ENCODE results near the gene EPHA2.
A peak's percentile ranks its signal among the peaks of the same experiment; 100 is the strongest.
"Not testable (repeated sequence)": the region's sequence is repeated elsewhere in the genome, so short reads cannot be mapped to it uniquely, and the experiment has no call there.

The EPHA2 gene

DNA sequence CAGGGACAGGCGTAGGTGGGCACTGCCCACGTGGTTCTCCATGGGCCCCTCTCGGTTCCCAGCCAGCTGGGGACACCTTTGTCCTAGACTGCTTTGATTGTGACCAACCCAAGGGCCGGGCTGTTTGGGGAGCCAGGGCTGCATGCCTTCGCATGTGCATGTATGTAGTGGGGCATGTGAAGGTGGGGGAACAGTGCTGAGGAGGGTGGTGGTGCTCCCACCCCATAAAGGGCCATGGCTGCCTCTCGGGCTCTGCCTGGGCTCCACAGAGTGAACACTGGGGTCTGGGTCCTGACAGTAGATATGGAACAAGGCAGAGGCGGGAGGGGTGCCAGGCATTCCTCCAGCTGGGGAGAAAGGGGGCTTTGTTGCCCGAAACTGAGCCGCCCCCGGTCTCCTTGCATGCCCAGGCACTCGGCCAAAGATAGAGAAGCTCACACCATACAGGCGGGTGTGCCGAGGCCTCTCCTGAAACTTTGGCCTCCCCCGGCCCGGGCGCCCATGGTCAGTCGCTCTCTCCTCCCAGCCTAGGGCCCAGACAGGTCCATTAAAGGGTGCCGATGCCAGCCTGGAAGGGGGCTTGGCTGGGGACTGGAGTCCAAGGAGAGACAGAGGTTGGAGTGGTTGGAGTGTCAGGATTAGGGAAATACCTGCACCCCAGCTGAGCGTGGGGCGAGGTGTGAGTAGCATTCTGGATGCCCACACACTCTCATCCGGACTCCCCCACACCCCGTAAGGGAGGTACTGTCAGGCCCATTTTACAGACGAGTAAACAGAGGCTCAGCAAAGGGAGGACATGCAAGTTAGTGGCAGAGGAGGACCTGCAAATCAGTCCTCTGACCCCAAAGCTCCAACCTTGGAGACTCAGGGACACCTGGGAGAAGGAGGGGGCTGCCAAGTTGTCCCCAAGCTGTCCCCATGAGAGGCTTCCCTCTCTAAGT, 41.1 kb downstream of the EPHA2 start:
- Histone ChIP-seq H3K27ac (ENCODE audit: low read depth, low read length) (peak overlapping the region; percentile 91), H3K4me3 (ENCODE audit: low read depth, low read length) (0 out of 2 replicates have a peak overlapping the region, but pooled peaks have one; percentile 15), H3K4me1 (ENCODE audit: control insufficient read depth, insufficient read depth, low read length) (peaks cover 68% of the 10 kb centered on the region), H3K9me3 (ENCODE audit: control insufficient read depth, insufficient read depth, low read depth, low read length) (no peaks in the 10 kb centered on the region), H3K36me3 (ENCODE audit: control insufficient read depth, insufficient read depth, low read length) (no peaks in the 10 kb centered on the region), H3K9ac (ENCODE audit: low read length) (peak overlapping the region; percentile 78), H3K27me3 (ENCODE audit: control insufficient read depth, insufficient read depth, low read length) (no peaks in the 10 kb centered on the region)

- Histone ChIP-seq H3K9ac (ENCODE audit: low read length) (peak overlapping the region; percentile 24), H3K27me3 (ENCODE audit: control insufficient read depth, insufficient read depth, low read length) (no peaks in the 10 kb centered on the region), H3K9me3 (ENCODE audit: control insufficient read depth, insufficient read depth, low read depth, low read length) (peaks cover 7% of the 10 kb centered on the region), H3K27ac (ENCODE audit: low read depth, low read length) (no peak overlapping the region), H3K4me3 (ENCODE audit: low read depth, low read length) (no peak overlapping the region), H3K4me1 (ENCODE audit: control insufficient read depth, insufficient read depth, low read length) (peaks cover 52% of the 10 kb centered on the region), H3K36me3 (ENCODE audit: control insufficient read depth, insufficient read depth, low read length) (no peaks in the 10 kb centered on the region)
Observed at GRCh38 chr1:16112596-16113555, 43.0 kb downstream of the EPHA2 start.

- Histone ChIP-seq H3K4me3 (ENCODE audit: low read depth, low read length) (no peak overlapping the region), H3K9ac (ENCODE audit: low read length) (no peak overlapping the region), H3K27ac (ENCODE audit: low read depth, low read length) (no peak overlapping the region), H3K9me3 (ENCODE audit: control insufficient read depth, insufficient read depth, low read depth, low read length) (peaks cover 13% of the 10 kb centered on the region), H3K36me3 (ENCODE audit: control insufficient read depth, insufficient read depth, low read length) (no peaks in the 10 kb centered on the region), H3K27me3 (ENCODE audit: control insufficient read depth, insufficient read depth, low read length) (no peaks in the 10 kb centered on the region), H3K4me1 (ENCODE audit: control insufficient read depth, insufficient read depth, low read length) (peaks cover 44% of the 10 kb centered on the region)
Observed at GRCh38 chr1:16111771-16112595, 43.9 kb downstream of the EPHA2 start.

DNA sequence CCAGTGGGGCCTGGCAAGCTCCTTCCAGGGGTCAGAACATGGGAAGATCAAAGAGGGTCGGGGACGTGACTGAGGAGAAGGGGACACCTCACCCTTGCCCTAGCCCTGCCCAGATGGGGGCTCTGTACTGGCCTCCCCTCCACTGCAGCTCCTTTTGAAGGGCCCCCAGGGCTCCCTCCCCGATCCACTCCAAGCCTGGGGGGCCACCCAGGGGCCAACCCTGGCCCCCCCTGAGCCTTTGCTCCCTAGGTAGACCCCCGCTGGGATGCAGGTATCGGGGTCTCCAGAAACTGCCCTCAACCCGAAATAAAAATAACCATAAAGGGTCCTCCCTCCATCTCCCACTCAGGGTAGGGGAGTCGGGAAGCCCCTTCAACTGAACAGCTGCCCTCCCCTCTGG, 45.0 kb downstream of the EPHA2 start:
- Histone ChIP-seq H3K4me1 (ENCODE audit: control insufficient read depth, insufficient read depth, low read length) (peaks cover 34% of the 10 kb centered on the region), H3K27me3 (ENCODE audit: control insufficient read depth, insufficient read depth, low read length) (no peaks in the 10 kb centered on the region), H3K36me3 (ENCODE audit: control insufficient read depth, insufficient read depth, low read length) (no peaks in the 10 kb centered on the region), H3K4me3 (ENCODE audit: low read depth, low read length) (no peak overlapping the region), H3K27ac (ENCODE audit: low read depth, low read length) (no peak overlapping the region), H3K9me3 (ENCODE audit: control insufficient read depth, insufficient read depth, low read depth, low read length) (peaks cover 14% of the 10 kb centered on the region), H3K9ac (ENCODE audit: low read length) (no peak overlapping the region)

DNA sequence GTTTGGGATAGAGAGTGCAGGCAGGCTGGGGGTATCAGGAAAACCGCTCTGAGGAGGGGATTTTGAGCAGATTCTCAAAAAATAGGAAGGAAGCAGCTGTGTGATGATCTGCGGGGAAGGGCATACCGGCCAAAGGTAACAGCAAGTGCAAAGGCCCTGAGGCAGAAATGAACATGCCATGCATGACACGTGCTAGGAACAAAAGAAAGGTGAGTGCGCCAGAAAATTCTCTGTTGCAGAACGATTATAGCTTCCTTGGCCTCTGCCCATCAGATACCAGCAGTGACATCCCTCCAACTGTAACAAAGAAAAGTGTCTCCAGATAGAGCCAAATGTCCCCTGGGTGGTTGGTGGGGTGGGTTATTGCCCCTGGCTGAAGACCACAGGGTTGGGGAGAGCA, 45.4 kb downstream of the EPHA2 start:
- no peak overlapping the region for H3K9ac ChIP-seq (ENCODE audit: low read length)
- H3K36me3 ChIP-seq (ENCODE audit: control insufficient read depth, insufficient read depth, low read length) = no peaks in the 10 kb centered on the region
- no peak overlapping the region for H3K27ac ChIP-seq (ENCODE audit: low read depth, low read length)
- peaks cover 31% of the 10 kb centered on the region for H3K4me1 ChIP-seq (ENCODE audit: control insufficient read depth, insufficient read depth, low read length)
- H3K9me3 ChIP-seq (ENCODE audit: control insufficient read depth, insufficient read depth, low read depth, low read length) = peaks cover 14% of the 10 kb centered on the region
- no peak overlapping the region for H3K4me3 ChIP-seq (ENCODE audit: low read depth, low read length)
- no peaks in the 10 kb centered on the region for H3K27me3 ChIP-seq (ENCODE audit: control insufficient read depth, insufficient read depth, low read length)

DNA sequence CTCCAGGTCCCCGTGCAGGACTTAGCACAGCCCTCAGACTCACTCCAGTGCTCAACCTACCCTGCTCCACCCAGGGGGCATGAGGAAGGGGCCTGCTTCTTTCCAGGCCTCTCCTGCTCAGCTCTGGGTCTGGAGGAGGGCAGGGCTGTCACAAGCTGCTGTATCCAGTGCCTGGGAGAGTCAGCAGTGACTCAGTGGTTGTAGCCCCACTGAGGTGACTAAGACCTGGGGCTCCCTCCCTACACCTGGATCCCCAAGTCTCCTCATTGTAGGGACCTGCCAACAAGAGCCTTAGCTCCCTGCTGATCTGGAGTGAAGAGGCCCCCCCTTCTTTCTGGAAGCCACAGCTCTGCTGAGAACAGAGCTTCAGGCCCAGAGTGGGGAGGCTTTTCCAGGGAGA, 46.3 kb downstream of the EPHA2 start:
- Histone ChIP-seq H3K9me3 (ENCODE audit: control insufficient read depth, insufficient read depth, low read depth, low read length) (peaks cover 14% of the 10 kb centered on the region), H3K27me3 (ENCODE audit: control insufficient read depth, insufficient read depth, low read length) (no peaks in the 10 kb centered on the region), H3K36me3 (ENCODE audit: control insufficient read depth, insufficient read depth, low read length) (no peaks in the 10 kb centered on the region), H3K4me3 (ENCODE audit: low read depth, low read length) (no peak overlapping the region), H3K4me1 (ENCODE audit: control insufficient read depth, insufficient read depth, low read length) (peaks cover 23% of the 10 kb centered on the region), H3K27ac (ENCODE audit: low read depth, low read length) (no peak overlapping the region), H3K9ac (ENCODE audit: low read length) (no peak overlapping the region)

DNA sequence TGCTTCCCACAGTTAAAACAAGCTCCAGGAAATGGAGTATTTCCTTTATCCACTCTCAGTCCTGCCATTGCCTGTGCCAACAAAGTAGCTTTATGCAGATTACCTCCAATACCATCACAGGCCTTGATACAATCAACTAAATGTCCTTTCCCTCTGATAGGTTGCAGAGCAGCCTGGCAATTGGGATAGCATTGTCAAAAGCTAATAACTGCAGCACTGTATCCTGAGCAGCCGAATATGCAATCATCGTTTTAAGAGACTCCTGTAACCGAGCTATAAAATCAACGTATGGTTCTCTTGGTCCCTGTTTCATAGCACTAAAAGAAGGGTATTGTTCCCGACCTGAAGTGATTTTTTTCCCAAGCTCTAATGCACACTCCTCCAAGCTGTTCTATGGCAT, 48.8 kb downstream of the EPHA2 start:
- not testable (repeated sequence) for H3K36me3 ChIP-seq (ENCODE audit: control insufficient read depth, insufficient read depth, low read length); H3K27me3 ChIP-seq (ENCODE audit: control insufficient read depth, insufficient read depth, low read length); H3K4me1 ChIP-seq (ENCODE audit: control insufficient read depth, insufficient read depth, low read length); H3K9ac ChIP-seq (ENCODE audit: low read length); H3K4me3 ChIP-seq (ENCODE audit: low read depth, low read length); H3K27ac ChIP-seq (ENCODE audit: low read depth, low read length)
- H3K9me3 ChIP-seq (ENCODE audit: control insufficient read depth, insufficient read depth, low read depth, low read length) = peaks cover 21% of the 10 kb centered on the region

DNA sequence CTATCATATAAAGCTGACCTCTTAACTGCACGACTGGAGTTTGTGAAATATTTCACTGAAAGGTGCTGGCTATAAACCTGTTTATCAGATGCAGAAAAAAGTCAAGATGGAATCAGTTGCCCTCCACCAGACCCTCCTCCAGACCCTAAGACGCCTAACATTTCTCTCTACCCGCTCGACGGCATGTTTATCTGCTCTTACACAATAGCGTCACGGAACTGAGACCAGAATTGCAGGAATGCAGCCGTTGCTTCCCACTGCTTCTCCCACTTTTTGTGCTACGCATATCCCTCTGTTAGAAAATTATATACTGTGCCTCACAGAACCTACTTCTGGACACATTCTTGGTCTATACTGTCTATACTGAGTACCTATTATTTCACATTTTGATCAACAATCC, 54.2 kb downstream of the EPHA2 start:
- Histone ChIP-seq H3K4me1 (ENCODE audit: control insufficient read depth, insufficient read depth, low read length) (peaks cover 4% of the 10 kb centered on the region; the same call in 1 of the 2 replicates), H3K36me3 (ENCODE audit: control insufficient read depth, insufficient read depth, low read length) (no peaks in the 10 kb centered on the region)

DNA sequence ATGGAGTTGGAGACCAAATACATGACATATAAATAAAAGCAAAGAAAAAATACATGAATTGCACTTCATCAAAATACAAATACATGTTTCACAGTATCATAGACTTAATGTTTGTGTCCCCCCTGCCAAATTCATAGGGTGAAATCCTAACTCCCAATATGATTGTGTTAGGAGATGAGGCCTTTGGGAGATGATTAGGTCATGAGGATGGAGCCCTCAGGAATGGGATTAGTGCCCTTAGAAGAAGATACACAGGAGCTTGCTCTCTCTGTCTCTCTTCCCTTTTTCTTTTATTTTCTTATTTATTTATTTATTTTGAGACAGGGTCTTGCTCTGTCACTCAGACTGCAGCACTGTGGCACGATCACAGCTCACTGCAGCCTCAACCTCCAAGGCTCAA, 56.5 kb downstream of the EPHA2 start:
- no peak overlapping the region for H3K9ac ChIP-seq (ENCODE audit: low read length)
- H3K27ac ChIP-seq (ENCODE audit: low read depth, low read length) = no peak overlapping the region
- H3K4me3 ChIP-seq (ENCODE audit: low read depth, low read length) = no peak overlapping the region
- peaks cover 14% of the 10 kb centered on the region for H3K9me3 ChIP-seq (ENCODE audit: control insufficient read depth, insufficient read depth, low read depth, low read length)
- H3K27me3 ChIP-seq (ENCODE audit: control insufficient read depth, insufficient read depth, low read length) = no peaks in the 10 kb centered on the region
- H3K36me3 ChIP-seq (ENCODE audit: control insufficient read depth, insufficient read depth, low read length) = no peaks in the 10 kb centered on the region
- peaks cover 4% of the 10 kb centered on the region; the same call in 1 of the 2 replicates for H3K4me1 ChIP-seq (ENCODE audit: control insufficient read depth, insufficient read depth, low read length)

More for the DNA sequence above, 54.2 kb downstream of the EPHA2 start:
- Histone ChIP-seq H3K27me3 (ENCODE audit: control insufficient read depth, insufficient read depth, low read length) (no peaks in the 10 kb centered on the region), H3K27ac (ENCODE audit: low read depth, low read length) (no peak overlapping the region), H3K9ac (ENCODE audit: low read length) (no peak overlapping the region), H3K9me3 (ENCODE audit: control insufficient read depth, insufficient read depth, low read depth, low read length) (peaks cover 14% of the 10 kb centered on the region), H3K4me3 (ENCODE audit: low read depth, low read length) (no peak overlapping the region)

GRCh38 chr1:16095447-16095846, 60.4 kb downstream of the EPHA2 start:
- Histone ChIP-seq H3K9ac (ENCODE audit: low read length) (no peak overlapping the region), H3K36me3 (ENCODE audit: control insufficient read depth, insufficient read depth, low read length) (no peaks in the 10 kb centered on the region), H3K27me3 (ENCODE audit: control insufficient read depth, insufficient read depth, low read length) (no peaks in the 10 kb centered on the region), H3K9me3 (ENCODE audit: control insufficient read depth, insufficient read depth, low read depth, low read length) (no peaks in the 10 kb centered on the region), H3K4me1 (ENCODE audit: control insufficient read depth, insufficient read depth, low read length) (peaks cover 7% of the 10 kb centered on the region; the same call in 1 of the 2 replicates), H3K4me3 (ENCODE audit: low read depth, low read length) (no peak overlapping the region), H3K27ac (ENCODE audit: low read depth, low read length) (no peak overlapping the region)

Measured in HUES6 (cell line).